ENCODE results near the gene COLEC12. TPM values are rescaled to one million over a fixed set of nuclear protein-coding genes. Genes with fewer than 3 reads are reported as not detected.

The COLEC12 gene
- total and polyA plus RNA-seq, 9 donors = 0.78 to 20.7 (median 5.9) TPM

DNA sequence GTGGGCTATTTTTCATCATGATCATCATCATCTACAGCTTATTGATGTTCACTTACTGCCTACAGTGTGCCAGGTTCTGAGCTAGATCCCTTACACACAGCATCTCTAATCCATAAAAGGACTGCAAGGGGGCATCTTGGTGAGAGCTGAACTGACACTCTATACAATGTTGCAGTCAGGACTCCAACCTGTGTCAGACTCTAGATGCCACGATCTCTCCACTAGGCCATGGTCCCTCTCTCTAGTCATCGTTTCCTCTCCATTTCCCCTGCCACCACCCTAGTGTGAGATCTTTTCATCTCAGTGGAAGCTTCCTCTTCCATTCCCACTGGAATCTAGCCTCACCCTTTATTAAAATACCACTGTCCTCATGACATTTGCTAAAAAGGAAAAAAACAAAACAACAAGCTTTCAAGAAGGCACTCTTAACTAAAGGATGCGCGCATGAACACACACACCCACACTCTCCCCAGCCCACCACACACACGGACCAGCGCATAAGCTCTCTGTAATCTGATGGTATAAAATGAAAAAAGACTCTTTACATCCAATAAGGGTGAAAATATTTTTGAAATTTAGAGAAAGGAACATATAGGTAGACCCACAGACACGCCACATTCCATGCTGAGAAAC is 139.3 kb downstream of the COLEC12 start:
- no peak overlapping the region for H3K4me3 ChIP-seq
- TF ChIP-seq POLR2A (IDR thresholded peaks at IDR 0.05) (no peak), EP300 (IDR thresholded peaks at IDR 0.05) (no peak)
- TF ChIP-seq, protein P1, sequence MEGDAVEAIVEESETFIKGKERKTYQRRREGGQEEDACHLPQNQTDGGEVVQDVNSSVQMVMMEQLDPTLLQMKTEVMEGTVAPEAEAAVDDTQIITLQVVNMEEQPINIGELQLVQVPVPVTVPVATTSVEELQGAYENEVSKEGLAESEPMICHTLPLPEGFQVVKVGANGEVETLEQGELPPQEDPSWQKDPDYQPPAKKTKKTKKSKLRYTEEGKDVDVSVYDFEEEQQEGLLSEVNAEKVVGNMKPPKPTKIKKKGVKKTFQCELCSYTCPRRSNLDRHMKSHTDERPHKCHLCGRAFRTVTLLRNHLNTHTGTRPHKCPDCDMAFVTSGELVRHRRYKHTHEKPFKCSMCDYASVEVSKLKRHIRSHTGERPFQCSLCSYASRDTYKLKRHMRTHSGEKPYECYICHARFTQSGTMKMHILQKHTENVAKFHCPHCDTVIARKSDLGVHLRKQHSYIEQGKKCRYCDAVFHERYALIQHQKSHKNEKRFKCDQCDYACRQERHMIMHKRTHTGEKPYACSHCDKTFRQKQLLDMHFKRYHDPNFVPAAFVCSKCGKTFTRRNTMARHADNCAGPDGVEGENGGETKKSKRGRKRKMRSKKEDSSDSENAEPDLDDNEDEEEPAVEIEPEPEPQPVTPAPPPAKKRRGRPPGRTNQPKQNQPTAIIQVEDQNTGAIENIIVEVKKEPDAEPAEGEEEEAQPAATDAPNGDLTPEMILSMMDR (IDR thresholded peaks at IDR 0.05) = no peak
- H3K36me3 ChIP-seq = no peaks in the 10 kb centered on the region
- no peaks in the 10 kb centered on the region for H3K27me3 ChIP-seq
- intact Hi-C loops (cut with DNase I) = no loop called here
- H3K9me3 ChIP-seq = no peaks in the 10 kb centered on the region
- 94% methylated on average over 7 of the region's 7 CpGs for WGBS, 3 donors
- DNase-seq = no peak
- H3K27ac ChIP-seq = no peak overlapping the region
- no peaks in the 10 kb centered on the region for H3K4me1 ChIP-seq (ENCODE audit: insufficient read depth)

DNA sequence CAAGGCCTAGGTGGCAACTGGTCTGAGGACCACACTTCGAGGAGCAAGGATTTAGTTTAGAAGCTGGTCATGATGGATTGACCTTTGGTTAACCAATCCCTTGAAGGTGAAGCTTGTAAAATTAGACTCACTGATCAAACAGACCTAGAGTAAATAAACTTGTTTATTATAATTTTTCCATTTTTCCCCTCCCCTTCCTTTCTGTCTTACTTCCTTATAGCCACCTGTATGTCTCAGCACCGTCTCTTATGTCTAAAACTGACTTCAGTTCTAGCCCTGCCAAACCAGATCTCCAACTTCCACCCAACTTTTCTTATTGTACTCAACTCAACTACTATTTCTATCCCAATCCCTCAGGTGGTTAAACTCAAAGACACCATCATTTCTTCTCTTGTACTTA is 139.8 kb downstream of the COLEC12 start:
- Histone ChIP-seq H3K9me3 (no peaks in the 10 kb centered on the region), H3K4me1 (ENCODE audit: insufficient read depth) (no peaks in the 10 kb centered on the region), H3K36me3 (no peaks in the 10 kb centered on the region), H3K4me3 (no peak overlapping the region), H3K27me3 (no peaks in the 10 kb centered on the region), H3K27ac (no peak overlapping the region)
- DNase-seq = no peak
- WGBS, 3 donors = 90 to 96% (median 95%) methylated on average over 2 of the region's 2 CpGs
- TF ChIP-seq EP300 (IDR thresholded peaks at IDR 0.05) = no peak
- TF ChIP-seq, protein P1 (IDR thresholded peaks at IDR 0.05) = no peak
- no peak for TF ChIP-seq POLR2A (IDR thresholded peaks at IDR 0.05)
- intact Hi-C loops (cut with DNase I) = no loop called here

DNA sequence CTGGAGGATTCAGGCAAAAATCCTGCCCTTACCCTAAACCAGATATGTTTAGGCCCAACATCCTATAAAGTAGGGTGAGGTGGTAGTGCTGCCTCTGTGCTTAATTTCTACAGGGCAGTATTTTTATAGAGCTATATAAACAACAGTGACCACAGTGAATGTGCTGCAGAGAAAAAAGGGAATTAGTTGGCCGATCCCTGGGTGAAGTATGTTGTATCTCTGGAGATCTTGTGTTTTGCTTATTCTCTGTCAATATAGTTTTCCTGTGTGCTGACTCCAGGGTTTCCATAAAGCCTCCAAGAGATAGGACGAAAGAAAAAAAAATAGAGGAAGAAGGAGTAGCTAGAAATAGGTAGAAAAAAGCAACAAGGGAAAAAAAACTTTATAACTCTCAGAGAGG is 143.7 kb downstream of the COLEC12 start:
- Histone ChIP-seq H3K4me3 (no peak overlapping the region), H3K27ac (no peak overlapping the region), H3K4me1 (ENCODE audit: insufficient read depth) (no peaks in the 10 kb centered on the region), H3K27me3 (no peaks in the 10 kb centered on the region), H3K9me3 (no peaks in the 10 kb centered on the region), H3K36me3 (no peaks in the 10 kb centered on the region)
- 59 to 68% (median 67%) methylated on average over 2 of the region's 2 CpGs for WGBS, 3 donors
- no peak for DNase-seq
- intact Hi-C loops (cut with DNase I) = no loop called here
- no peak for TF ChIP-seq POLR2A (IDR thresholded peaks at IDR 0.05)
- no peak for TF ChIP-seq EP300 (IDR thresholded peaks at IDR 0.05)
- TF ChIP-seq, protein P1 (IDR thresholded peaks at IDR 0.05) = no peak

DNA sequence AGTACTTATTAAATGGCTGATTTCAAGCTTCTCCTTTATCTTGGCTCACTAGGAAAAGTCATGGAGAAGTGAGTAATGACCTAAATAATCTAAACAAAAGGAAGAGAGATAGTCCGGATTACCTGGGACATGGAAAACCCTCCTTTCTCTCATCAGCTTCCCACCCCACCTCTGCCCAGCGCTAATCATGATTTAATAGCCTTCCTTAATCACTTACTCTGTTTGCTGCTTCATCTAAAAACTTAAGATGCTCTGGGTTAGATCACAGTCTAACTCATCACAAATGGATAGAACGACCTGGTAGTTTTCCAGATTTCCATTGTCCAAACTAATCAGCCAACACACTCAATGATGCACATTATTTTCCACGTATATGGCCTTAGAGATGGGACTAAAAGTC is 144.8 kb downstream of the COLEC12 start:
- no peak for TF ChIP-seq EP300 (IDR thresholded peaks at IDR 0.05)
- TF ChIP-seq POLR2A (IDR thresholded peaks at IDR 0.05) = no peak
- TF ChIP-seq, protein P1 (IDR thresholded peaks at IDR 0.05) = no peak
- WGBS, 3 donors = 78 to 93% (median 87%) methylated on average over 4 of the region's 4 CpGs
- H3K9me3 ChIP-seq = no peaks in the 10 kb centered on the region
- no peaks in the 10 kb centered on the region for H3K36me3 ChIP-seq
- intact Hi-C loops (cut with DNase I) = no loop called here
- no peak for DNase-seq
- H3K27me3 ChIP-seq = no peaks in the 10 kb centered on the region
- H3K4me1 ChIP-seq (ENCODE audit: insufficient read depth) = no peaks in the 10 kb centered on the region
- no peak overlapping the region for H3K27ac ChIP-seq
- H3K4me3 ChIP-seq = no peak overlapping the region
